IMR-90 (cell line): ENCODE measurements around the gene RALGPS1. TPM values are rescaled to one million over a fixed set of nuclear protein-coding genes. Genes with fewer than 3 reads are reported as not detected.

Experiments used
- ATAC-seq: fragments of 200-7000 bp; cut with Tn5 transposase; 2 replicates; pipeline ENCODE4 v1.9.1; 2020; ENCODE audit warnings: low read depth, mild to moderate bottlenecking, moderate library complexity
- BruUV-seq: library from RNA; stranded (reverse); fragments of 400-500 nt; replicated peaks from 2 replicates; lab custom pipeline; 2021; lab: Mats Ljungman, UMichigan
- CTCF ChIA-PET: fragments of 300-600 bp; formaldehyde crosslinking; extraction: SDS; loops from one replicate; lab custom pipeline; 2021; ENCODE audit warnings: antibody characterized with exemption; lab: Yijun Ruan, JAX
- POLR2A ChIA-PET: fragments of 300-600 bp; sonication (Branson Sonifier 250); formaldehyde crosslinking; loops from one replicate; lab custom pipeline; 2022; ENCODE audit warnings: antibody characterized with exemption; ENCODE audit not compliant: unreplicated experiment; lab: Charles Lee
- DNase-seq: peaks from one replicate; pipeline ENCODE4 v3.0.0; 2013
- H2AFZ ChIP-seq: replicated peaks from 2 replicates; pipeline ENCODE3; 2013; ENCODE audit warnings: low read length, mild to moderate bottlenecking; ENCODE audit not compliant: poor library complexity
- H2AK5ac ChIP-seq: 2 replicates; pipeline ENCODE4 v1.6.1; 2013; ENCODE audit warnings: low read depth, low read length, inconsistent platforms
- H2AK9ac ChIP-seq: replicated peaks from 2 replicates; pipeline ENCODE3; 2013; ENCODE audit warnings: mild to moderate bottlenecking, low read depth, low read length, moderate library complexity; ENCODE audit not compliant: poor library complexity
- H2BK120ac ChIP-seq: 2 replicates; pipeline ENCODE4 v1.6.1; 2013; ENCODE audit warnings: low read depth, low read length, inconsistent platforms
- H2BK15ac ChIP-seq: 3 replicates; pipeline ENCODE4 v1.6.1; 2013; ENCODE audit warnings: low read depth, low read length, inconsistent platforms
- H2BK20ac ChIP-seq: 2 replicates; pipeline ENCODE4 v1.6.1; 2013; ENCODE audit warnings: low read depth, mild to moderate bottlenecking, inconsistent platforms, low read length, moderate library complexity
- H2BK5ac ChIP-seq: 2 replicates; pipeline ENCODE4 v1.6.1; 2013; ENCODE audit warnings: mild to moderate bottlenecking, low read depth, low read length, inconsistent platforms; ENCODE audit not compliant: poor library complexity, severe bottlenecking
- H3K14ac ChIP-seq: replicated peaks from 2 replicates; pipeline ENCODE4 v1.6.1; 2013; ENCODE audit warnings: low read depth, low read length, inconsistent platforms
- H3K18ac ChIP-seq: 2 replicates; pipeline ENCODE4 v1.6.1; 2013; ENCODE audit warnings: low read depth, low read length, control low read depth
- H3K23ac ChIP-seq: 2 replicates; pipeline ENCODE4 v1.6.1; 2013; ENCODE audit warnings: low read depth, low read length, inconsistent platforms
- H3K27ac ChIP-seq: 2 replicates; pipeline ENCODE4 v1.5.1; 2013; ENCODE audit warnings: mild to moderate bottlenecking, control low read depth, low read length; ENCODE audit not compliant: insufficient read depth
- H3K27me3 ChIP-seq: 2 replicates; pipeline ENCODE4 v1.6.1; 2013; ENCODE audit warnings: low read length; ENCODE audit not compliant: control insufficient read depth, insufficient read depth
- H3K36me3 ChIP-seq: 2 replicates; pipeline ENCODE4 v1.6.1; 2013; ENCODE audit warnings: low read length, mixed read lengths; ENCODE audit not compliant: control insufficient read depth, insufficient read depth
- H3K4ac ChIP-seq: 2 replicates; pipeline ENCODE4 v1.6.1; 2013; ENCODE audit warnings: low read depth, low read length, inconsistent platforms
- H3K4me1 ChIP-seq: 2 replicates; pipeline ENCODE4 v1.6.1; 2013; ENCODE audit warnings: low read length, mixed read lengths; ENCODE audit not compliant: control insufficient read depth, insufficient read depth
- H3K4me2 ChIP-seq: 2 replicates; pipeline ENCODE4 v1.6.1; 2013; ENCODE audit warnings: low read depth, mild to moderate bottlenecking, control low read depth, low read length, moderate library complexity
- H3K4me3 ChIP-seq: 2 replicates; pipeline ENCODE4 v1.5.1; 2013; ENCODE audit warnings: low read depth, mild to moderate bottlenecking, control low read depth, low read length, moderate library complexity; ENCODE audit not compliant: insufficient read depth
- H3K56ac ChIP-seq: 2 replicates; pipeline ENCODE4 v1.6.1; 2013; ENCODE audit warnings: low read length, inconsistent platforms; ENCODE audit not compliant: insufficient read depth; ENCODE audit errors: extremely low read depth
- H3K79me1 ChIP-seq, 2 experiments: 2 replicates each; pipeline ENCODE4 v1.6.1; 2013; ENCODE audit warnings: low read length in 2 of 2, inconsistent platforms in 1 of 2, low read depth in 1 of 2
- H3K9ac ChIP-seq: 2 replicates; pipeline ENCODE4 v1.6.1; 2013; ENCODE audit warnings: low read depth, low read length, control low read depth
- H3K9me1 ChIP-seq: 2 replicates; pipeline ENCODE4 v1.6.1; 2013; ENCODE audit warnings: low read length, inconsistent platforms; ENCODE audit not compliant: insufficient read depth
- H3K9me3 ChIP-seq: 2 replicates; pipeline ENCODE4 v1.6.1; 2013; ENCODE audit warnings: low read length; ENCODE audit not compliant: control insufficient read depth, insufficient read depth
- H4K20me1 ChIP-seq: 2 replicates; pipeline ENCODE4 v1.6.1; 2013; ENCODE audit warnings: low read length, inconsistent platforms; ENCODE audit not compliant: insufficient read depth
- H4K5ac ChIP-seq: 2 replicates; pipeline ENCODE4 v1.6.1; 2013; ENCODE audit warnings: mild to moderate bottlenecking, low read depth, low read length, control low read depth
- H4K8ac ChIP-seq, 2 experiments: 2 replicates each; pipeline ENCODE4 v1.6.1; 2013; ENCODE audit warnings: low read depth in 2 of 2, low read length in 2 of 2, control low read depth in 1 of 2, inconsistent platforms in 1 of 2
- H4K91ac ChIP-seq: 2 replicates; pipeline ENCODE4 v1.6.1; 2013; ENCODE audit warnings: low read depth, low read length, inconsistent platforms; ENCODE audit not compliant: insufficient read depth
- BHLHE40 ChIP-seq: fragments of 150-350 bp; IDR thresholded peaks from 2 replicates; pipeline ENCODE4 v1.6.1; 2016; ENCODE audit warnings: mild to moderate bottlenecking, low read depth, low read length
- CEBPB ChIP-seq: IDR thresholded peaks from 2 replicates; pipeline ENCODE4 v1.6.1; 2012; ENCODE audit warnings: low read depth, low read length, improper control_type of control experiment
- CHD1 ChIP-seq: IDR thresholded peaks from 2 replicates; pipeline ENCODE4 v1.6.1; 2012; ENCODE audit warnings: low read depth, low read length, improper control_type of control experiment
- MAFK ChIP-seq: IDR thresholded peaks from 2 replicates; pipeline ENCODE4 v1.6.1; 2012; ENCODE audit warnings: low read depth, low read length, improper control_type of control experiment
- MAZ ChIP-seq: IDR thresholded peaks from 2 replicates; pipeline ENCODE4 v1.6.1; 2012; ENCODE audit warnings: low read depth, mild to moderate bottlenecking, low read length, improper control_type of control experiment, moderate library complexity, borderline replicate concordance
- NFE2L2 ChIP-seq: fragments of 150-350 bp; IDR thresholded peaks from 2 replicates; pipeline ENCODE4 v1.6.1; 2016; ENCODE audit warnings: low read depth, mild to moderate bottlenecking, low read length
- POLR2A ChIP-seq: IDR thresholded peaks from 2 replicates; pipeline ENCODE4 v1.6.1; 2012; ENCODE audit warnings: mild to moderate bottlenecking, low read depth, low read length
- RAD21 ChIP-seq: IDR thresholded peaks from 2 replicates; pipeline ENCODE4 v1.6.1; 2012; ENCODE audit warnings: low read length, improper control_type of control experiment
- RCOR1 ChIP-seq: IDR thresholded peaks from 2 replicates; pipeline ENCODE4 v1.6.1; 2012; ENCODE audit warnings: mild to moderate bottlenecking, low read length, improper control_type of control experiment; ENCODE audit not compliant: insufficient replicate concordance
- RFX5 ChIP-seq: IDR thresholded peaks from 2 replicates; pipeline ENCODE4 v1.8.0; 2012; ENCODE audit warnings: low read depth, mild to moderate bottlenecking, low read length, moderate library complexity
- SMC3 ChIP-seq: fragments of 150-350 bp; IDR thresholded peaks from 2 replicates; pipeline ENCODE4 v1.6.1; 2016; ENCODE audit warnings: low read depth, mild to moderate bottlenecking, antibody characterized with exemption, low read length, moderate library complexity
- WGBS, 2 experiments: methylation state at CpG; one replicate each; pipeline versions ENCODE4 v1.1.5 to v1.1.7; 2013; ENCODE audit warnings: missing lambda C conversion rate in 2 of 2; ENCODE audit not compliant: insufficient read length in 1 of 2; ENCODE audit errors: extremely low coverage in 2 of 2; 5-methylcytosine and 5-hydroxymethylcytosine counted together
- dilution Hi-C: fragments of 300-500 bp; cut with HindIII; formaldehyde crosslinking; loops from one replicate; pipeline ENCODE4 v1.14.3; 2018; ENCODE audit warnings: low sequenced_read_pairs; ENCODE audit not compliant: unreplicated experiment
- in situ Hi-C: fragments of 300-500 bp; cut with MboI; formaldehyde crosslinking; loops from 3 replicates; pipeline ENCODE4 v1.14.3; 2019; ENCODE audit warnings: low sequenced_read_pairs, inconsistent platforms, mixed read lengths
- intact Hi-C: fragments of 100-400 bp; cut with micrococcal nuclease; formaldehyde crosslinking; loops from 2 replicates; pipeline ENCODE4 v1.10.0; 2022
- polyA plus RNA-seq, 3 experiments: library from polyadenylated mRNA; depleted of rRNA; stranded (reverse); fragments of >200 nt; gene quantifications; 2 replicates each; pipeline ENCODE4 v1.2.3, GENCODE V29; 2012; ENCODE audit warnings: low replicate concordance in 1 of 3
- total RNA-seq: library from RNA; depleted of rRNA; stranded (reverse); fragments of >200 nt; gene quantifications from 2 replicates; pipeline ENCODE4 v1.2.3, GENCODE V29; 2012
- TF ChIP-seq, protein P1 (sequence below): fragments of 150-350 bp; IDR thresholded peaks from 2 replicates; pipeline ENCODE4 v1.6.1; 2016; ENCODE audit warnings: low read depth, mild to moderate bottlenecking, low read length, moderate library complexity, borderline replicate concordance
- TF ChIP-seq, protein P2 (sequence below): fragments of 150-350 bp; IDR thresholded peaks from 2 replicates; pipeline ENCODE4 v1.6.1; 2017; ENCODE audit warnings: mild to moderate bottlenecking, antibody characterized with exemption, low read length, low read depth

Gene RALGPS1
- total and polyA plus RNA-seq, 2 of the 4 experiments (the other 2 are of a cell fraction) = 0.90 to 2.8 TPM

DNA sequence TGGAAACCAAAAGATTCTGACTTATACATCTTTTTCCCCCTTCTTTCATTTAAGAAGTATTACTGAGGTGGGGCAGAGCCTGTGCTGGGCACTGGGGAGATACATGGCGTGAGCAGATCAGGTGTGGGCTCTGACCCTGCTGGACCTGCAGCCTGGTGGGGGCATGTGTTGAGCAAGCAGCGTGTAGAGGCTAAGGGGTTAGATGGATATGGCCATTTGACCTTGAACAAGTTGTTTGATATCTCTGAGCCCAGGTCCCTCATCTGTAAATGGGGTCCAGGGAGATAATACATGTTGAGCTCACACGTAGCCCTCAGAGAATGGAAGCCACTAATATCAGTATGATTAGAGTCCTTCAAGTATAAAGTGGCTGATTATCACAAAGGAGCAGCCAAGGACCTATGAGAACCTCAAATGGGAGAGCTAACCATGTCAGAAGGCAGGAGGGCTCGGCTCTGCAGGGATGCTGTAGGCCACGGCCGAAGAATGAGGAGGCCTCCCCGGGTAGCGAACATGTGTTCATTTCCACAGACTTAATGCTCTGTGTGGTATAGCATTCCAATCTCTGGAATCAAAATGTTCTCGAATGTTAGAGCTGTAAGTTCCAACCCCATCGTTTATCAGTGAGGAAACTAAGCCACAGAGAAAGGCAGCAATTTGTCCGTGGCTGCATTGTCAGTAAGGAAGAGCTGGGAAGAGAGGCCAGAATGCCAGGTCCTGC, 223.2 kb downstream of the RALGPS1 start:
- H3K36me3 ChIP-seq = no peaks in the 10 kb centered on the region
- H4K8ac ChIP-seq = no peak overlapping the region
- no peak overlapping the region; the same call in 1 of the 2 replicates for H3K4ac ChIP-seq
- intact Hi-C loops = no loop called here
- H2AK5ac ChIP-seq = 0 out of 2 replicates have a peak overlapping the region, but pooled peaks have one; percentile 38
- no peaks in the 10 kb centered on the region; the same call in 1 of the 2 replicates for H4K20me1 ChIP-seq
- no peak overlapping the region for H3K18ac ChIP-seq
- TF ChIP-seq BHLHE40 = no peak
- no peak for TF ChIP-seq CEBPB
- TF ChIP-seq, protein P1, sequence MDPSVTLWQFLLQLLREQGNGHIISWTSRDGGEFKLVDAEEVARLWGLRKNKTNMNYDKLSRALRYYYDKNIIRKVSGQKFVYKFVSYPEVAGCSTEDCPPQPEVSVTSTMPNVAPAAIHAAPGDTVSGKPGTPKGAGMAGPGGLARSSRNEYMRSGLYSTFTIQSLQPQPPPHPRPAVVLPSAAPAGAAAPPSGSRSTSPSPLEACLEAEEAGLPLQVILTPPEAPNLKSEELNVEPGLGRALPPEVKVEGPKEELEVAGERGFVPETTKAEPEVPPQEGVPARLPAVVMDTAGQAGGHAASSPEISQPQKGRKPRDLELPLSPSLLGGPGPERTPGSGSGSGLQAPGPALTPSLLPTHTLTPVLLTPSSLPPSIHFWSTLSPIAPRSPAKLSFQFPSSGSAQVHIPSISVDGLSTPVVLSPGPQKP = no peak
- no peak for TF ChIP-seq MAZ
- no peak for TF ChIP-seq MAFK
- no peak for TF ChIP-seq RCOR1
- no peak for TF ChIP-seq RFX5
- TF ChIP-seq SMC3 = no peak
- TF ChIP-seq POLR2A = no peak
- TF ChIP-seq, protein P2, sequence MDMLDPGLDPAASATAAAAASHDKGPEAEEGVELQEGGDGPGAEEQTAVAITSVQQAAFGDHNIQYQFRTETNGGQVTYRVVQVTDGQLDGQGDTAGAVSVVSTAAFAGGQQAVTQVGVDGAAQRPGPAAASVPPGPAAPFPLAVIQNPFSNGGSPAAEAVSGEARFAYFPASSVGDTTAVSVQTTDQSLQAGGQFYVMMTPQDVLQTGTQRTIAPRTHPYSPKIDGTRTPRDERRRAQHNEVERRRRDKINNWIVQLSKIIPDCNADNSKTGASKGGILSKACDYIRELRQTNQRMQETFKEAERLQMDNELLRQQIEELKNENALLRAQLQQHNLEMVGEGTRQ = no peak
- TF ChIP-seq NFE2L2 = no peak
- no peak for TF ChIP-seq RAD21
- TF ChIP-seq CHD1 = no peak
- 0 out of 2 replicates have a peak overlapping the region, but pooled peaks have one; percentile 14 for H3K14ac ChIP-seq
- CTCF ChIA-PET = interaction anchor here (1.7 kb wide), 1 partner anchor 10 kb away, joined by 4 read pairs; no protein-coding TSS in a partner anchor
- no peak overlapping the region for H3K27ac ChIP-seq
- no peak overlapping the region for H2BK15ac ChIP-seq
- POLR2A ChIA-PET = no interaction called here
- ATAC-seq (no peak), DNase-seq (no peak)
- H2AK9ac ChIP-seq = no peak overlapping the region
- dilution Hi-C loops = no loop called here
- H3K9ac ChIP-seq = no peak overlapping the region
- no peak overlapping the region for H3K23ac ChIP-seq
- in situ Hi-C loops = no loop called here
- WGBS, 2 experiments = 95% methylated on average over 8 of the region's 11 CpGs; no CpG with 5 or more reads in 1 of the 2 experiments
- H2BK120ac ChIP-seq = no peak overlapping the region
- peaks cover 4% of the 10 kb centered on the region; the same call in 1 of the 2 replicates for H3K27me3 ChIP-seq
- no peak overlapping the region for H2BK5ac ChIP-seq
- BruUV-seq = no TSS peak
- peaks cover 19% of the 10 kb centered on the region for H3K4me1 ChIP-seq
- H2BK20ac ChIP-seq = no peak overlapping the region
- no peak overlapping the region for H3K56ac ChIP-seq
- H3K79me1 ChIP-seq = peaks cover 0 to 4% of the 10 kb centered on the region in 2 experiments; a peak in 1 of 4 replicates
- peaks cover 11% of the 10 kb centered on the region for H3K9me1 ChIP-seq
- no peaks in the 10 kb centered on the region for H3K9me3 ChIP-seq
- H4K5ac ChIP-seq = no peak overlapping the region
- 0 out of 2 replicates have a peak overlapping the region, but pooled peaks have one; percentile 4 for H4K91ac ChIP-seq
- no peak overlapping the region for H3K4me3 ChIP-seq
- no peak overlapping the region for H3K4me2 ChIP-seq
- H2AFZ ChIP-seq = no peak overlapping the region
